Transverse colon (tissue), 4 donors: ENCODE results near the gene TECPR1. TPM values are rescaled to one million over a fixed set of nuclear protein-coding genes. Genes with fewer than 3 reads are reported as not detected.

Experiments used
- DNase-seq: peaks from one replicate; pipeline ENCODE4 v3.0.0-alpha.2; 2019
- H3K27ac ChIP-seq, 4 donors: fragments of 200-600 bp; sonication (generic); 2 replicates each; pipeline ENCODE4 v1.5.1; 2016 to 2018; ENCODE audit warnings: inconsistent platforms in 4 of 4
- H3K27me3 ChIP-seq: fragments of 200-600 bp; sonication (generic); 2 replicates; pipeline ENCODE4 v1.5.1; 2017; ENCODE audit warnings: inconsistent platforms
- H3K36me3 ChIP-seq, 4 donors: fragments of 200-600 bp; sonication (generic); 2 replicates each; pipeline ENCODE4 v1.5.1; 2017 to 2019; ENCODE audit warnings: inconsistent platforms in 4 of 4
- H3K4me1 ChIP-seq, 4 donors: fragments of 200-600 bp; sonication (generic); 2 replicates each; pipeline ENCODE4 v1.5.1; 2017 to 2020; ENCODE audit warnings: inconsistent platforms in 4 of 4
- H3K4me3 ChIP-seq, 4 donors: fragments of 200-600 bp; sonication (generic); 1 replicate in 1 of 4; 2 replicates in 3 of 4; pipeline versions ENCODE4 v1.5.1 to v1.6.1; 2017 to 2019; ENCODE audit warnings: inconsistent platforms in 4 of 4
- H3K9me3 ChIP-seq, 2 donors: fragments of 200-600 bp; sonication (generic); 2 replicates each; pipeline ENCODE4 v1.5.1; 2017 to 2019; ENCODE audit warnings: inconsistent platforms in 2 of 2
- CTCF ChIP-seq, 5 experiments: fragments of 200-600 bp in 3 of 5; fragments of 450-650 bp in 2 of 5; sonication (generic) in 3 of 5; IDR thresholded peaks; 1 replicate in 2 of 5; 2 replicates in 3 of 5; pipeline ENCODE4 v1.5.1; 2016 to 2017; ENCODE audit warnings: antibody characterized with exemption in 5 of 5, inconsistent platforms in 3 of 5, mild to moderate bottlenecking in 2 of 5, moderate library complexity in 1 of 5
- EP300 ChIP-seq: sonication (generic); formaldehyde crosslinking; IDR thresholded peaks from one replicate; pipeline ENCODE4 v1.6.1; 2017; ENCODE audit warnings: antibody characterized with exemption, low read depth
- POLR2A ChIP-seq: fragments of 450-650 bp; IDR thresholded peaks from one replicate; pipeline ENCODE4 v1.6.1; 2016; ENCODE audit warnings: antibody characterized with exemption, mild to moderate bottlenecking, moderate library complexity
- POLR2AphosphoS5 ChIP-seq, 3 donors: sonication (generic); formaldehyde crosslinking; IDR thresholded peaks; one replicate each; pipeline ENCODE4 v1.6.1; 2016; ENCODE audit warnings: antibody characterized with exemption in 3 of 3
- whole genome bisulfite sequencing, 2 donors: methylation state at CpG; one replicate each; pipeline ENCODE4 v1.1.5; 2018; ENCODE audit warnings: low coverage in 1 of 2; 5-methylcytosine and 5-hydroxymethylcytosine counted together
- in situ Hi-C, 4 donors: fragments of 200-750 bp; cut with MboI; loops; one replicate each; pipeline versions ENCODE4 v1.15.0 to v1.15.1; 2017; ENCODE audit warnings: low sequenced_read_pairs in 3 of 4, low pct_ligation_motif_present in 1 of 4, low pct_unique_long_range_greater_than_20kb in 1 of 4
- intact Hi-C: fragments of 100-400 bp; cut with DNase I; formaldehyde crosslinking; loops from one replicate; pipeline ENCODE4 v1.15.1; 2023; ENCODE audit warnings: low total_unique reads
- total RNA-seq, 4 donors: library from RNA; depleted of rRNA; stranded (reverse); fragments of >200 nt; gene quantifications; one replicate each; pipeline ENCODE4 v1.1.0, GENCODE V29; 2016

TECPR1 gene
- total RNA-seq, 4 donors from 2014 or later: 23.1 to 43.0 (median 28.8) TPM

GRCh38 chr7:98214811-98215321 lies 37.2 kb downstream of the TECPR1 start:
- no peak for TF ChIP-seq POLR2AphosphoS5 (IDR thresholded peaks at IDR 0.05)
- TF ChIP-seq CTCF (IDR thresholded peaks at IDR 0.05): no peak
- TF ChIP-seq EP300: no peak
- TF ChIP-seq POLR2A: no peak
- no peaks in the 10 kb centered on the region for H3K36me3 ChIP-seq
- no peak overlapping the region for H3K4me3 ChIP-seq
- no peaks in the 10 kb centered on the region for H3K9me3 ChIP-seq
- intact Hi-C loops: no loop called here
- no peak for DNase-seq
- 97% methylated on average over 5 to 20 of the region's 27 CpGs for WGBS, 2 donors
- H3K4me1 ChIP-seq: peaks cover 0 to 10% (median 10%) of the 10 kb centered on the region in 4 donors
- peaks cover 15% of the 10 kb centered on the region for H3K27me3 ChIP-seq
- in situ Hi-C loops: no loop called here
- no peak overlapping the region for H3K27ac ChIP-seq

GRCh38 chr7:98213888-98214810 lies 37.9 kb downstream of the TECPR1 start:
- no peaks in the 10 kb centered on the region for H3K36me3 ChIP-seq
- H3K27ac ChIP-seq: no peak overlapping the region
- no peak for TF ChIP-seq POLR2A
- TF ChIP-seq CTCF (IDR thresholded peaks at IDR 0.05): no peak
- TF ChIP-seq POLR2AphosphoS5 (IDR thresholded peaks at IDR 0.05): no peak
- TF ChIP-seq EP300: no peak
- 79% methylated on average over 8 of the region's 25 CpGs; no CpG with 5 or more reads in 1 of the 2 donors for WGBS, 2 donors
- DNase-seq: no peak
- H3K4me1 ChIP-seq: peaks cover 0 to 10% (median 10%) of the 10 kb centered on the region in 4 donors
- H3K27me3 ChIP-seq: peaks cover 15% of the 10 kb centered on the region
- H3K9me3 ChIP-seq: no peaks in the 10 kb centered on the region
- no peak overlapping the region for H3K4me3 ChIP-seq
- intact Hi-C loops (no loop called here), in situ Hi-C loops (no loop called here)

GRCh38 chr7:98213296-98213887 lies 38.6 kb downstream of the TECPR1 start:
- in situ Hi-C loops: no loop called here
- H3K4me3 ChIP-seq: no peak overlapping the region
- H3K36me3 ChIP-seq: no peaks in the 10 kb centered on the region
- no peaks in the 10 kb centered on the region for H3K9me3 ChIP-seq
- no peak for TF ChIP-seq CTCF (IDR thresholded peaks at IDR 0.05)
- TF ChIP-seq POLR2A: no peak
- 73 to 88% methylated on average over 2 to 8 of the region's 8 CpGs for WGBS, 2 donors
- intact Hi-C loops: no loop called here
- H3K27me3 ChIP-seq: peaks cover 15% of the 10 kb centered on the region
- no peak overlapping the region for H3K27ac ChIP-seq
- H3K4me1 ChIP-seq: peaks cover 0 to 10% (median 10%) of the 10 kb centered on the region in 4 donors
- no peak for DNase-seq

GRCh38 chr7:98212532-98213041 lies 39.4 kb downstream of the TECPR1 start:
- Histone ChIP-seq H3K36me3 (no peaks in the 10 kb centered on the region), H3K9me3 (no peaks in the 10 kb centered on the region), H3K4me3 (no peak overlapping the region), H3K27me3 (peaks cover 15% of the 10 kb centered on the region), H3K27ac (no peak overlapping the region), H3K4me1 (peaks cover 0 to 10% (median 10%) of the 10 kb centered on the region in 4 donors)
- TF ChIP-seq POLR2A (no peak), EP300 (no peak), POLR2AphosphoS5 (IDR thresholded peaks at IDR 0.05) (no peak), CTCF (IDR thresholded peaks at IDR 0.05) (no peak)
- intact Hi-C loops: no loop called here
- DNase-seq: no peak
- 87 to 93% methylated on average over 3 to 22 of the region's 30 CpGs for WGBS, 2 donors
- in situ Hi-C loops: no loop called here
